ENCODE data around the gene MRPL43. TPM values are rescaled to one million over a fixed set of nuclear protein-coding genes. Genes with fewer than 3 reads are reported as not detected.

The MRPL43 gene
- total RNA-seq, 2 donors from 2014 or later, result 51.9 to 56.6 TPM

DNA sequence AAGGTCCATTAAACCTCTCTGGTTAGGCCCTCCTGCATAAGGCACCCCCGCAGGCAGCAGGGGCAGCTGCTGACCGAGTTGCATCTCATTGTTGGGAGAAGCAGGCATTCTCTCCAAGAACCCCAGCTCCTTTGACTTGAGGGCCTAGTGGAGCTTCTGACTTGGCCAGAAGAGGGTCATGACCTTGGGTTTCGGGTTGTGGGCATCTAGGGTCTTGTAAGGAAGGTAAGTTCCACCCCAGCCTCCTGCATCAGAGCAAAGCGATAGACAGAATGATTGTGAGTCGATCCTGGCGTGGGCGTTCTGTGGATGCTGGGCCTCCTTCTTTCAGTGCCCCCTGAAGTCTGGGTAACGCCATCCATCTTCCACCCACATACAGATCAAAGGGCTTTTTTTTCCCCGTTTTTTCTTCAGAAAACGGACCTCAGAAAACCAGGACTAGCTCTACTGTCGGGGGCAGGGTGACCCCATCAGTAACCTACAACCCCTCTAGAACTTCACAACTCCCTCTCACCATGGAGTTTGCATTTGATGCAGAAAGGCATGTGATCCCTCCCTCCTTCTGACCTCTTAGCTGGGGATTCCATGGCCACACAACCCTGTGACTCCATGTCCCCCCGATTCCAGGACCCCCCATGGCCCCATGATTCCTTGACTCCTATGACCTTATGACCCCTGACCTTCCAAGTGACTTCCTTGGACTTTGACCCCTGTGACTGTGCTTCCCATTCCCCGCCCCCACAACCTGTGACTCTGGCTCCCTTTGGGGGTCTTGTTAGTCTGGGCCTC is 15.0 kb downstream of the MRPL43 start:
- no peaks in the 10 kb centered on the region for H3K36me3 ChIP-seq
- DNase-seq (ENCODE audit: low spot score) (no peak), ATAC-seq (ENCODE audit: insufficient number of reproducible peaks, low FRiP score, low read depth) (no peak)
- no peak overlapping the region for H3K27ac ChIP-seq
- peaks cover 8 to 15% of the 10 kb centered on the region in 2 donors for H3K4me1 ChIP-seq (ENCODE audit: control insufficient read depth in 1 of 2, low read depth in 2 of 2)
- no peak overlapping the region for H3K4me3 ChIP-seq
- H3K27me3 ChIP-seq (replicated peaks; ENCODE audit: insufficient read depth), result no peaks in the 10 kb centered on the region
- TF ChIP-seq, protein P1, sequence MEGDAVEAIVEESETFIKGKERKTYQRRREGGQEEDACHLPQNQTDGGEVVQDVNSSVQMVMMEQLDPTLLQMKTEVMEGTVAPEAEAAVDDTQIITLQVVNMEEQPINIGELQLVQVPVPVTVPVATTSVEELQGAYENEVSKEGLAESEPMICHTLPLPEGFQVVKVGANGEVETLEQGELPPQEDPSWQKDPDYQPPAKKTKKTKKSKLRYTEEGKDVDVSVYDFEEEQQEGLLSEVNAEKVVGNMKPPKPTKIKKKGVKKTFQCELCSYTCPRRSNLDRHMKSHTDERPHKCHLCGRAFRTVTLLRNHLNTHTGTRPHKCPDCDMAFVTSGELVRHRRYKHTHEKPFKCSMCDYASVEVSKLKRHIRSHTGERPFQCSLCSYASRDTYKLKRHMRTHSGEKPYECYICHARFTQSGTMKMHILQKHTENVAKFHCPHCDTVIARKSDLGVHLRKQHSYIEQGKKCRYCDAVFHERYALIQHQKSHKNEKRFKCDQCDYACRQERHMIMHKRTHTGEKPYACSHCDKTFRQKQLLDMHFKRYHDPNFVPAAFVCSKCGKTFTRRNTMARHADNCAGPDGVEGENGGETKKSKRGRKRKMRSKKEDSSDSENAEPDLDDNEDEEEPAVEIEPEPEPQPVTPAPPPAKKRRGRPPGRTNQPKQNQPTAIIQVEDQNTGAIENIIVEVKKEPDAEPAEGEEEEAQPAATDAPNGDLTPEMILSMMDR (IDR thresholded peaks at IDR 0.05), result no peak
- H3K9me3 ChIP-seq, result no peaks in the 10 kb centered on the region

DNA sequence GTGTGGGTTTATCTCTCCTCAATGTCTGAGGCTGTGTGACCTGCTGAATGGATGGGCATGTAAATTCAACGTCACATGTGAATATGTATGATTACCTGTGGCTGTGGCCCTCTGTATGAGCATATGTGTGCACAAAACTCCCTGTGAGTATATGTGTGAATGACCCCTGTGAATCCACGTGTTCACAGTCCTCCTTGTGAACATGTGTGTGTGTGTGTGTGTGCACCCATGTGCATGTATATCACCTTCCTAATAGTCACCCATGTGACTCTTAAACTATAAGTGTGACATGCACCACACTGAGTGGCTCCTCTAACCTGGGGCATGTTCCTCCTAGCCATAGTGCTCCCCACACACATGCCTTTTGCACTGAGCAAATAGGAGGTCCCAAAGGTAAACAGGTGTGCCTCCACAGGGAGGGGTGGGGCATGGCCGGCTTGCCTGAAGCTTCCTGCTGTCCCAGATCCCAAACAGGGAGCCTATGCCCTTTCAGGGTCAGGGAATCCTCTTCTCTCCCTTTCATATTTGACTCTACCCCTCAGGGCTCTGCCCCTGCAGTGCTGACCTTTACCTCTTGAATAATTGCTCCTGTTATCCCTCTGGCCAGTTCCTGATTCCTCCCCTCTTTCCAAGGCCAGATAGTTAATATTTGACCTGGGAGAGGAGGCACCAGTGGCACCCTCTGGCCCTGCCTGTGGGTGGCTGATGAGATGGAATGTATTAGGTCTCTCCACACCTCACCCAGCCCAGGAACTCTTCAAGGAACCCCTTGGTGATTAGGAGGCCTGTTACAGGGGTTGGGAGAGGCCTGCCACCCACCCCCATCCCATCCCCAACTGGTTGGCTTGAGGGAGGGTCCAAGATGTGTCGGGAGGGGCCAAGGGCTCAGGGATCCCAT is 16.1 kb downstream of the MRPL43 start:
- H3K27ac ChIP-seq, result no peak overlapping the region
- H3K27me3 ChIP-seq (replicated peaks; ENCODE audit: insufficient read depth), result no peaks in the 10 kb centered on the region
- DNase-seq (ENCODE audit: low spot score) (no peak), ATAC-seq (ENCODE audit: insufficient number of reproducible peaks, low FRiP score, low read depth) (no peak)
- TF ChIP-seq, protein P1 (IDR thresholded peaks at IDR 0.05), result no peak
- H3K9me3 ChIP-seq, result no peaks in the 10 kb centered on the region
- no peak overlapping the region for H3K4me3 ChIP-seq
- H3K4me1 ChIP-seq (ENCODE audit: control insufficient read depth in 1 of 2, low read depth in 2 of 2), result peaks cover 8 to 15% of the 10 kb centered on the region in 2 donors
- no peaks in the 10 kb centered on the region for H3K36me3 ChIP-seq

DNA sequence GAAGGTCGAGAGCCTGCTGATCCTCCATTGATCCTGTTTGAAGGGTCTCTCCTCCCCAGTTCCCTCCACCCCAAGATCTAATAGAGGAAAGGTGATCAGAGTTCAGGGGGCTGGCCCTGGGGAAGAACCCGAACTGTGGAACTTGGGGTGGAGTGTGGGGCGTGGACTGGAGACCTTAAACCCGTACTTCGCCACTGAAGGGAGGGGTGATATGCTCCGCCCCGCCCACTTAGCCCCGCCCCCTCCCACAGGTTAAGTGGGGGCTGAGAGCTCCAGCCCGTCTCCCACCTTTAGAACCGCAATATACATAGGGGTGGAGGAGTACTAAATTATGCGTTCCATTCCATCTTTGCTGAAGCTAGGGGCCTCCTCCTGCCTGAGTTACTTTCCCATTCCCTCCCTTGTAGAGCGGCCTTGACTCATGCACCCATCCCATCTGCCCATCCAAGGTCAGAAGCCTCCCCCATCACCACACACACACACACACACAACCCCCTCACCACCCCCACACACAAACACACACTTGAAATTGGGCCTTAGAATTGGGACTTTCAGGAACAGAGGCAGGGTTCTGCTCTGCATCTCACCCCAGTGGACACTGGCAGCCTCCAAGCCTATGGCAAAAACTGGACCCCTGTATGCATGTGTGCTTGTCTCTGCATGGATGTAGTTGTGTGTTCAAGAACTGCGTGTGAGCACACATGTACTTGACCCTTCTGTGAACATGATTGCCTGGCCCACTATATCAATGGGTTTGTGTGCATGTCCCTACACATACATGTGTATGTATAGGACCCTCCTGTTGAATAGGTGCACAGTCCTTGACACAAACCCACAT is 17.0 kb downstream of the MRPL43 start:
- ATAC-seq (ENCODE audit: insufficient number of reproducible peaks, low FRiP score, low read depth) (no peak), DNase-seq (ENCODE audit: low spot score) (no peak)
- Histone ChIP-seq H3K9me3 (no peaks in the 10 kb centered on the region), H3K27me3 (replicated peaks; ENCODE audit: insufficient read depth) (no peaks in the 10 kb centered on the region), H3K27ac (no peak overlapping the region), H3K4me1 (ENCODE audit: control insufficient read depth in 1 of 2, low read depth in 2 of 2) (peaks cover 8 to 15% of the 10 kb centered on the region in 2 donors), H3K4me3 (peak overlapping the region; percentile 81), H3K36me3 (no peaks in the 10 kb centered on the region)
- TF ChIP-seq, protein P1 (IDR thresholded peaks at IDR 0.05), result no peak

DNA sequence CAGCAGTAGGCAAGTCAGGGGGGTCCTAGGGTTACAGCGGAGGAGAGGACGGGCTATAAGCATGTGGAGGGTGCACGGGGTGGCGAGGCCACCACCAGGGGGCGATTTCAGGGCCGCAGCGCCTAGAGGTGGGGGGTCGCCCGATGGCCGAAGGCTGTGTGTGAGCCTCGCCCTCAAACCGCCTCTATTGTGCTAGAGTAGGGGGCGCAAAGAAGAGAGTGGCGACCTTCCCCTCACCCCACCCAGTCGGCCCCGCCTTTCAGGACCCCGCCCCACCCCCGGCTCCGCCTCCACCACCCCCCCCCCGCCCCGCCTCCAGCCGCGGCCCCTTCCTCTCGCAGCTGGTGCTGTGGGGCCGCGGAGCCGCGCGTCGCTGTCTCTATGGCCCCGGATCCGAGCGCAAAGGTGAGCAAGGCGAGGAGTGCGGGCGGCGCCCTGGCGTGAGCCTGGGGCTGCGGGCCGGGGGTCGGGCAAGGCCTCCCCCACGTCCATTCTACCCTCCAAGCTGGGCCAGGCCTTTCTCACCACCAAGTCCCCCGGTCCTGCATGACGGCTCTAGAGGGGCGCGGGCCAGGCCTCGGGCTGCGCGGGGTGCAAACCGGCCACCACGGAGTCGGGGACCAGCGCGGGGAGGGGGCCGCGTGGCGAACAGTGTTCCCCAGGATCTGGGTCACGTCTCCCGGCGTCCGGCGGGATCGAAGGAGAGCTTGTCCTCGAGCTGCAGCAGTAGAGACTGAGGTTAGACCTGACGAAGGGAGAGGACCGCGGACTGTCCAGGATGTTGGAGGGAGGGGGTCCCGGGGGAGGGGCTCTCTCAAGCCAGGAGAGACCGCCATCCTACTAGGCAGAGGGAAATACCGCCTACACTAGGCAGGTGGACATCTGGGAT is 17.9 kb downstream of the MRPL43 start, which contains the start of gene SEMA4G:
SEMA4G (plus strand) TSS at position 318 of the 889 bp plus-strand sequence. CDS start 3,409 bp downstream, outside the sequence.
- Histone ChIP-seq H3K27me3 (replicated peaks; ENCODE audit: insufficient read depth) (no peaks in the 10 kb centered on the region), H3K36me3 (no peaks in the 10 kb centered on the region), H3K27ac (no peak within 1 kb of the TSS), H3K4me1 (ENCODE audit: control insufficient read depth in 1 of 2, low read depth in 2 of 2) (peaks cover 8 to 15% of the 10 kb centered on the region in 2 donors), H3K4me3 (peak within 1 kb of the TSS; percentile 81), H3K9me3 (no peaks in the 10 kb centered on the region)
- TF ChIP-seq, protein P1 (IDR thresholded peaks at IDR 0.05), result peak; percentile 85
- ATAC-seq (ENCODE audit: insufficient number of reproducible peaks, low FRiP score, low read depth), result no peak
- DNase-seq (ENCODE audit: low spot score), result no peak
